ENCODE results near the gene KCNN3.

The KCNN3 gene

GRCh38 chr1:154813846-154814505, 56.1 kb downstream of the KCNN3 start:
- DNase-seq (ENCODE audit: low spot score), result no peak

DNA sequence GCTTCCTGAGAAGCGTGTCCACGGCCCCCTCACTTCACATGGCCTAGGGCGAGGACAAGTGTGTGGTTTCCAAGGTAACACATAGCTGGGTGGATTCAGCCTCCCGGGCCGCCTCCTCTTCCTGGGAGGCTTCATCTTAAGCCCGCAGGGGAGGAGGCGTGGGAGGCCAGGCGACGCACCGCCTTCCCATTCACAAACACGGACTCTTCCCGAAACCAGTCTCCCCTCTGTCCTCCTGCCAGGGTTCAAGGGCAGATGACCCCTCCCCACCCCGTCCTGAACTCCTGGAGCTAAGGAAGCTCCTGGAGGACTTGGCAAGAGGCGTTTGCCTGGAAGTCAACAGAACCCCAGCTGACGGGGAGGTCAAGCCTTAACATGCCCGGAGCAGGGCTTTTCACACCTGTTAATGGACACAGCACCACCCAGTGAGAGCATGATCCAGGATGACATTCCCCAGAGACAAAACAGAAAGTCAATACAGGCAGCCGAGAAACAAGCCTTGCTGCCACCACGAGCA, 56.7 kb downstream of the KCNN3 start:
- no peak for DNase-seq (ENCODE audit: low spot score)

- no peak for DNase-seq (ENCODE audit: low spot score)
Observed at GRCh38 chr1:154812877-154813276, 57.2 kb downstream of the KCNN3 start.

DNA sequence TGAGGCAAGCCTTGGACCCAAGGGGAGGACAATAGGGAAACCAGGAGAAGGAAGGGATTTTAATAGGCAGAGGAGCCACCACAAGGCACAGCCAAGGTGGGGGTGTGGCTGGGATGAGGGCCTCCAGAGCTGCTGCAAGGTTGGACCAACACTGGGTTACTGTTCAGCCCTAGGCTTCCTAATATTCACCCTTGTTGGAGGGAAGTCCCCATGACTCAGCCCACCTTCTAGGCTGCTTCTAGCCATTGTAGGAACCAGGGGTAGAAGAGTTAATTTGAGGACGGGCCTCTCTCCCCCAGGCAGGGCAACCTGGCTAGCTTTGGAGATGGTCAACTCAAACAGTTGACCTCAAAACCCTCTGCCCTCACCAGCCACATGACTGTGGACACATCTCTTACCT, 59.5 kb downstream of the KCNN3 start:
- DNase-seq (ENCODE audit: low spot score), result no peak

GRCh38 chr1:154809436-154810413, 60.4 kb downstream of the KCNN3 start:
- no peak for DNase-seq (ENCODE audit: low spot score)

- no peak for DNase-seq (ENCODE audit: low spot score)
Observed at GRCh38 chr1:154808909-154809262, 61.2 kb downstream of the KCNN3 start.

DNA sequence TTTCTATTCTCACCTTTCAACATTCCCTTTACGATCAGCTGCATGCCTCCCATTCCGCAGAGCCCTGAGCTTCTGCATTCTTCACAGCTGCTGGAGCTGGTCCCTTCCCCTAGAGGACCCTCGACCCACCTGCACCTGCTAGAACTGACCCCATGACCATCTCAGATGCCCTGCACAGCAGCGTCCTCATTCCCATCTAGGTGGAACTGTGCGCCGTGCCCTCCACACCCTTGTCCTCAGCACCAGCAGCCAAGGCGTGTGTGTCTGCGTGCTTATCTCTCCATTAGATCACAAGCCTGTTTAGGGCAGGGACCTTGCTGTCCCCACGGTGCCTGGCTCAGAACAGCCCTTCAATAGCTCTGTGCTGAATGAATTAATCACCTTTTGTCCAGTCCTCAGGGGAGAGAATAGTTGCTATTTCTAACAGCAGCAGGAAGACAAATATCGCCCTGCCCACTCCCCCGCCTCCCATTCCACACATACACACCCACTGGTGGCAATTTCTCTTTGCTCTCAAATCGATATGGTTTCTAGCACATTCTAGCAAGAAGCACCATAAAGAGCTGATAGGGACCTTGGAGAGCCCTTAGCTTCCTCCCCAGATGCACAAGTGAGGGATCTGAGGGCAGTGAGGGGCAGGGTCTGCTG, 61.7 kb downstream of the KCNN3 start:
- DNase-seq (ENCODE audit: low spot score), result no peak

- DNase-seq (ENCODE audit: low spot score), result no peak
Observed at GRCh38 chr1:154807048-154807591, 63.0 kb downstream of the KCNN3 start.

DNA sequence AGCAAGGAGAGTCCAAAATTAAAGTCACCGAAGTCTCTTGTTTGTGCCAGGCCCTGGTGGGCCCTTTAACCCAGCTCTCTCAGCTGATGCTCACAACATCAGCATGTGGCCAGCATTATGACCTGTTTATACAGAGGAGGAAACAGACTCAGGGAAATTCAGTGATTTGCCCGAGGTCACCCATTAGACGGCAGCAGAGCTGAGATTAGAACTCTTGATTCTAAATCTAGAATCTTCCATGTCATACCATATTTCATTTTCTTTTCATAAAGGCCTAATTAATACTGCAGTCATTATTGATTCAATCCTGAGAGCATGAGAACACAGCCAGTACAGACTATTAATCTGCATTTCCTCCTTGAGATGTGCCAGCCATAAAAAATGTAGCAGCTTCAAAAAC, 63.7 kb downstream of the KCNN3 start:
- DNase-seq (ENCODE audit: low spot score), result no peak

DNA sequence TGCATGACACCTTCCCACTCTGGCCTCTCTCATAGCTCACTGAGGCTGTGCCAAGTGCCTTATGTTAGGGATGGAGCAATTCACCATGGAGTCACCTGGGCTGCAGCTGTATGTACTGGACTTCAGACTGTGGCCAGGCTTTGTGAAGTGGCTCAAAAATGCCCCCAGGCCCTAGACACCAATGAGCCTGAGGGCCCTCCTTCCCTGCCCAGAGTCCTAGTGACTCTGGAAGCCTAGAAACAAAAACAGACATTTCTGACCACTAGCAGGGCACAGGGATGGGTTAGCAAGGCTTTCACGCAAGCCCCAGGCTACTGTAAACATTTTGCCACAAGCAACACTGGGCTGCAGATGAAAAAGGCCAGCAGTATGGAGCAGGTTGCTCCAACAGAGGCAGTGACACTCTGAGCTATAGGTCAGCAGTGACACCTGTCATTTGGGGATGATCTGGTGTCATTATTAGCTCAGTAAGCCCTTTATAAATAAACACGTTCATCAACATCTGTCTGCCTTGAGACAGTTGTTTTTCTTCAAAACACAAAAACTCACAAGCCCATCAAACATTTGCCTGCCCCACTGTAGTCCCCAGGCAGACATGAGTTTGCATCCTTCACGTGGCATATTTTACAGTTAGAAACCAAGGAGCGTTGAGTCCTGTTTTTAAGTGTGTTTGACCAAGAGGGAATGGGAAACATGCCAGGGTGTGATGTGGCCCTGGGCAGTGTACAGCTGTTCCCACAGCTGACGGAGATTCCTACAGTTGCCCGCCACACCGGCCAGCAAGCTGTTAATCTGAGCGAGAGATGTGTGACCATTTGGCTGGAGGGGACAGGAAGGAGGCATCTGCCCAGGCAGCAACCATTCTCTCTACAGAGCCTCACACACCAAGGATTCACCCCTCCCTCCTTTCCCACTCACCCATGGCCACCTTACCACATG, 66.8 kb downstream of the KCNN3 start:
- DNase-seq (ENCODE audit: low spot score), result no peak

DNA sequence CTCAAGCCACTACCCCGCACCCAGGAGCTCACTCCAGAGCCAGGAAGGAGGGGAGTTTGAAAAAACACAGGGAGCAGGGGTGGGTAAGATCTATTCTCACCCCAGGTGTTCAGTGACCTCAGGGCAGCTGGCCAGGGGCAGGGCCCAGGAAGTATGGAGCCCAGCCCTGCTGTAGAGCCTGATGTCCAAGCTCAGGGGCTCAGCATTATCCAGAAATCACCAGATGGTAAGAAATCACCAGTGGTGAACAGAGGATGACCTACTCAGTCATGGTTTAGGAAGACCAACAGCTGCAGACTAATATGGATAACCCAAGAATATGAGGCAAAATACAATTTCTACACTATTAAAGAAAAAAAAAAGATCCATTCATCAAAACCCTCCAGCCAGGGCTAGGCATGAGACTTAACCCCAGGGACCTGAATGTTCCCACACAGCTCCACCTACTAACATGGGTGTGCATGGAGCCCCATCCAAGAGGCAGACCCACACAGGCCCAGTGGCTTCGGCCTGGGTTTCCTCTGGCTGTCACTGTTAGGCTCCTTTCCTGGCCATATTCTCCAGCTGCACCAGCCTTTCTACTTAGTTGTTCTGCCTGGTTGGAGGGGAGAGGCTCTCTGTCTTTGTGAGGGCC, 67.6 kb downstream of the KCNN3 start:
- no peak for DNase-seq (ENCODE audit: low spot score)

DNA sequence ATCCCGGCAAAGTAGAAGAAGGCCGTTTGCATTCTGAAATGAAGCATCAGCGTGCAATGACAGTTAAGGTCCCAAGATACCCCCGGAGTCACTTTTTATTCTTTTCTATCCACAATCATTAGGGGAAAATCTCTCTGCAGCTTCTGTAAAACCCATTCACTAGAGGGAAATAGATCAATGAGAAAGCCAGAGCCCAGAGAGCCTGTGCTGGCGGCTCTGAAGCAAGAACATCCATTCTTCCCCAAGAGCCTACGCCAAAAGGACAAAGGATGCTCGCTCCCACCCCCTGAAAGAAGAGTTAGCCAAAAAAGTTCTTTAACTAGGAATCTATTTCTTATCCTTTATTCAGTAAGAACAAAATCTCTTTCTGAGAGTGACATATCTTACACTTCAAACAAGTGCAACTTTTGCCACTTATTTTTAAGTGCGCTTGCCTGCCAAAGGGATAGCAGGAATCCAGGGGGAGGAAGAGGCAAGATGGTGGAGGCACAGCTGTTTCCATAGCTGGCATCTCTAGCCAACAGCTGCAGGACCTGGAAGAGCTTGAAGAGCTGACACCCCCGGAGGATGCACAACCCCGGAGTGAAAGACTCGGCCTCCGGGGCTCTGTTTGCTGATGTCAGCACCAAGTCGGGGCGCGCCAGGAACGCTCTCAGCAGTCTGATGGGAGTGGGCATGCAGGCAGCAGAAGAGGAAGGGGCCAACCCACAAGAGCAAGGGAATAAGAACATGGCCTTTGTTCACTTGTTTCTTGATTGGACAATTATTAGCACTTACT, 68.7 kb downstream of the KCNN3 start:
- DNase-seq (ENCODE audit: low spot score), result no peak

- DNase-seq (ENCODE audit: low spot score), result no peak
Observed at GRCh38 chr1:154799188-154799587, 70.9 kb downstream of the KCNN3 start.

GRCh38 chr1:154798645-154799044, 71.4 kb downstream of the KCNN3 start:
- DNase-seq (ENCODE audit: low spot score), result no peak

DNA sequence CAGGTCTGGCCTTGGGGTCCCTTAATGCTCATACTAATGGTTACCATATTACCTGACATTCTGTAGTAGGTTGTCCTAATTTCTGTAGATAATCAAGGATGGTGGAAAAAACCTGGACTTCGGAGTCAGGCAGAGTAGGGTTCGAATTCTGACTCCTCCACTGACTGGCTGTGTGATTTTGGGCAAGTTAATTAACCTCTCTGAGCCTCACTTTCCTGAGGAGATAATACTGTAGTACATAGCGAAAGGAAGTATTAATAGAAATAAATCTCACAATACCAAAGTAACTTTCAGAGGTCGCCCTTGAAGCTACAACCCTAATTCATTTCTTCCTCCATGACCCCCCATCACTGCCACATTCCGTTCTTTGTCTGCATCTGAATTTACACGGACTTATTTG, 72.9 kb downstream of the KCNN3 start:
- DNase-seq (ENCODE audit: low spot score), result no peak

DNA sequence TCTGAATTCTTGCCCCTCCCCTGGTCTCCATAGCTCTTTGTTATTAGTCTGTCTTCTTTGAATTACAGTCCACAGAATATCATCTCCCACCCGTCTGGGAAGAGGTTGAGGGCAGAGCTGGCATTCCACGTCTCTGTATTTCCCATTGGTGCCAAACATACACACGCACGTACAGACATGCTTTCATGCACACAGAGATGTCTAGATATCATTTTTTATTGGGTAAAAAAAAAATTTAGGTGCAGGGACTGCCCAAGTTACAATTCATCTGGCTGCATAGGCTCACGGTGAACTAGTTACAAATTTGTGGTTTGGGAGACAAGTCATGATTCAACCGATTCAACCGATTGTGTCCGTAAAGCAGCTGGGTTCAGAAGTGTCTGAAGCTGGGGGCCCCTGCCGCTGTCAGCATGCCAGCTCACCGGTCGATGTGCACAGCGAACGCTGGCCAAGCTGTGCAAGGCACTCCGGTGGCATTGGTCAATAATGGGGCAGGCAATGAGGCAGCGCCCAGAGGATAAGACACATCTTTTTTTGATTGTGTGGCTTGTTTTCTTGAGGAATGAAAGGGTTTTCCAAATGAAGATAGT, 73.7 kb downstream of the KCNN3 start:
- DNase-seq (ENCODE audit: low spot score), result no peak

DNA sequence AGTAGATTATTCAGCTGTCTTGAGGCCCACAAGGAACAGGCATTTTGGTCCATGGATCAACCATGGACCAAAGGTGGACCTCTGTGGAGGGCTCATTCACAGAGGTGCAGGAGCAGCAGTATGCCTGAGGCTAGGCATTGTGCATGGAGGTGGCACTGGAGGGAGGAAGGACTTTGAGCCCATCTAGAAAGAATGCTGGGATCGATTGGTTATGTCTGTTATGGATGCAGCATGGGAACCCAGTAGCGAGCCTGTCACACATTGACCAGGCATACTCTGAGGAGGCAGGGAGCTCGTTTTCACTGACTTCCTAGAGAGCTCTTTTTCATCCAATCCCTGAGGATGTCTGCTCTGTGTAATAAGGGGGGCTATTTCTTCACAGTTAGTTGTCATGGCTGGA, 75.5 kb downstream of the KCNN3 start:
- DNase-seq (ENCODE audit: low spot score), result no peak

- no peak for DNase-seq (ENCODE audit: low spot score)
Observed at GRCh38 chr1:154793685-154794084, 76.4 kb downstream of the KCNN3 start.

DNA sequence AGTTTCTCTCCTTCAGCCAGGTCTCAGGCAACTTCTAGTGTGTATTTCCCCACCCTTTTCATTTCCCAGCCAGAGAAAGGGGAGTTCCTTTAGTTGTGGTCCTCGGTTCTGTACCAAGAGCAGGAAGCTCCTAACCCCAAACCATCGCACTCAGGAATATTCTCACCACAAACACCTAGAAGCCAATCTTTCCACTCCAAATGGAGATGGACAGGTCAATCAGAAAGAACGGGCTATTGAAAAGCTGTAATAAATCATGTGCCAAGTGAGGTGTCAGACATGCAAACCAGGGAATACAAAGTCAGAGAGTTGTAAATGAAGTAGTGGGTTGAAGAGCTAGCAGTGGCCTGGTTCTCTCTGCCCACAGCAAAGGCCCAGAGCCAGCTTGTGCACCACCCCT, 77.2 kb downstream of the KCNN3 start:
- no peak for DNase-seq (ENCODE audit: low spot score)
